HCT116 (cell line): ENCODE results near the gene MCAM. TPM values are rescaled to one million over a fixed set of nuclear protein-coding genes. Genes with fewer than 3 reads are reported as not detected.

Experiments
- ATAC-seq: fragments of 200-7000 bp; cut with Tn5 transposase; 2 replicates; pipeline ENCODE4 v1.9.1; 2020; ENCODE audit warnings: mild to moderate bottlenecking, moderate library complexity
- BruUV-seq: library from RNA; stranded (reverse); fragments of 400-500 nt; replicated peaks from 2 replicates; lab custom pipeline; 2021; lab: Mats Ljungman, UMichigan
- CTCF ChIA-PET: fragments of 300-600 bp; sonication (Branson Sonifier 250); formaldehyde crosslinking; loops from one replicate; lab custom pipeline; 2021; ENCODE audit warnings: antibody characterized with exemption; lab: Charles Lee
- POLR2A ChIA-PET: fragments of 300-600, 350-600 bp; sonication (Branson Sonifier 250); formaldehyde crosslinking; loops from one replicate; lab custom pipeline; 2021; ENCODE audit warnings: antibody characterized with exemption; lab: Charles Lee
- RAD21 ChIA-PET, 2 experiments: fragments of 300-600 bp; sonication (Branson Sonifier 250); formaldehyde crosslinking; loops; one replicate each; lab custom pipeline; 2023; ENCODE audit warnings: low total read pairs in 2 of 2; ENCODE audit not compliant: uncharacterized antibody in 2 of 2, unreplicated experiment in 2 of 2, low non-redundant PET in 1 of 2; lab: Charles Lee
- DNase-seq: peaks from one replicate; pipeline ENCODE4 v3.0.0-alpha.2; 2010; ENCODE audit warnings: low read depth, low spot score
- H2AFZ ChIP-seq: fragments of 200-600 bp; shearing (Covaris generic), sonication (generic); 2 replicates; pipeline ENCODE4 v1.6.1; 2017; ENCODE audit warnings: low read depth, mixed run types, mixed read lengths, antibody characterized with exemption, low read length; ENCODE audit not compliant: poor library complexity, severe bottlenecking
- H3K27ac ChIP-seq: 2 replicates; pipeline ENCODE4 v1.5.1; 2012; ENCODE audit warnings: low read depth, low read length
- H3K27me3 ChIP-seq: fragments of 200-600 bp; sonication (generic); 2 replicates; pipeline ENCODE4 v1.6.1; 2016; ENCODE audit warnings: mixed run types, low read length, mixed read lengths; ENCODE audit not compliant: insufficient read depth
- H3K36me3 ChIP-seq, 2 experiments: fragments of 200-500 bp in 1 of 2; fragments of 200-600 bp in 1 of 2; sonication (Bioruptor generic) in 1 of 2; sonication (generic) in 1 of 2; 2 replicates each; pipeline versions ENCODE4 v1.5.1 to v1.6.1; 2014 to 2016; ENCODE audit warnings: low read length in 2 of 2, inconsistent platforms in 1 of 2, mixed read lengths in 1 of 2, mixed run types in 1 of 2; ENCODE audit not compliant: insufficient read depth in 2 of 2, control insufficient read depth in 1 of 2
- H3K4me1 ChIP-seq, 2 experiments: fragments of 200-600 bp in 1 of 2; sonication (generic) in 1 of 2; 2 replicates each; pipeline versions ENCODE4 v1.5.1 to v1.6.1; 2012 to 2017; ENCODE audit warnings: low read length in 2 of 2, inconsistent platforms in 1 of 2, mild to moderate bottlenecking in 1 of 2, mixed read lengths in 1 of 2, mixed run types in 1 of 2, moderate library complexity in 1 of 2; ENCODE audit not compliant: insufficient read depth in 2 of 2, control insufficient read depth in 1 of 2
- H3K4me2 ChIP-seq: fragments of 200-600 bp; sonication (generic); 2 replicates; pipeline ENCODE4 v1.6.1; 2017; ENCODE audit warnings: mixed run types, low read length, mixed read lengths
- H3K4me3 ChIP-seq, 2 experiments: fragments of 200-600 bp in 1 of 2; sonication (generic) in 1 of 2; replicated peaks in 1 of 2; 2 replicates each; pipeline ENCODE4 v1.5.1; 2011 to 2016; ENCODE audit warnings: low read length in 2 of 2, control low read depth in 1 of 2, low read depth in 1 of 2, mild to moderate bottlenecking in 1 of 2, mixed read lengths in 1 of 2, mixed run types in 1 of 2
- H3K79me2 ChIP-seq: fragments of 200-600 bp; sonication (generic); 2 replicates; pipeline ENCODE4 v1.6.1; 2017; ENCODE audit warnings: mild to moderate bottlenecking, mixed run types, low read length, moderate library complexity, mixed read lengths; ENCODE audit not compliant: insufficient read depth
- H3K9ac ChIP-seq: fragments of 200-600 bp; sonication (generic); 2 replicates; pipeline ENCODE4 v1.6.1; 2016; ENCODE audit warnings: low read length, mixed read lengths
- H3K9me2 ChIP-seq: fragments of 200-600 bp; sonication (generic), shearing (Covaris generic); 2 replicates; pipeline ENCODE4 v1.6.1; 2017; ENCODE audit warnings: mixed run types, mild to moderate bottlenecking, moderate library complexity; ENCODE audit not compliant: insufficient read depth
- H3K9me3 ChIP-seq, 2 experiments: fragments of 200-500 bp in 1 of 2; fragments of 200-600 bp in 1 of 2; sonication (Bioruptor generic) in 1 of 2; sonication (generic) in 1 of 2; 2 replicates each; pipeline ENCODE4 v1.6.1; 2014 to 2017; ENCODE audit warnings: low read length in 2 of 2, mixed read lengths in 2 of 2, inconsistent platforms in 1 of 2, low read depth in 1 of 2, mild to moderate bottlenecking in 1 of 2, mixed run types in 1 of 2, moderate library complexity in 1 of 2; ENCODE audit not compliant: control insufficient read depth in 1 of 2, insufficient read depth in 1 of 2
- H4K20me1 ChIP-seq: fragments of 200-600 bp; sonication (generic), shearing (Covaris generic); 2 replicates; pipeline ENCODE4 v1.6.1; 2017; ENCODE audit warnings: mixed run types, mild to moderate bottlenecking, moderate library complexity; ENCODE audit not compliant: insufficient read depth
- CTCF ChIP-seq, 3 experiments: fragments of 200-600 bp in 1 of 3; sonication (generic) in 1 of 3; IDR thresholded peaks in 2 of 3; conservative IDR thresholded peaks in 1 of 3; 2 replicates each; pipeline ENCODE4 v1.5.1; 2012 to 2017; ENCODE audit warnings: low read depth in 2 of 3, low read length in 2 of 3, antibody characterized with exemption in 1 of 3, borderline replicate concordance in 1 of 3, control low read depth in 1 of 3, mild to moderate bottlenecking in 1 of 3, mixed read lengths in 1 of 3, mixed run types in 1 of 3, moderate library complexity in 1 of 3; ENCODE audit not compliant: insufficient read depth in 1 of 3
- EZH2phosphoT487 ChIP-seq: fragments of 200-600 bp; IDR thresholded peaks from 2 replicates; pipeline ENCODE4 v1.6.1; 2018; ENCODE audit warnings: antibody characterized with exemption, borderline replicate concordance
- FOSL1 ChIP-seq: IDR thresholded peaks from 2 replicates; pipeline ENCODE4 v1.6.1; 2012; ENCODE audit warnings: low read depth
- RAD21 ChIP-seq: IDR thresholded peaks from 2 replicates; pipeline ENCODE4 v1.6.1; 2012; ENCODE audit warnings: low read depth, mild to moderate bottlenecking
- SRF ChIP-seq: IDR thresholded peaks from 2 replicates; pipeline ENCODE4 v1.6.1; 2012; ENCODE audit warnings: low read depth
- ZFX ChIP-seq: fragments of 450-650 bp; IDR thresholded peaks from 2 replicates; pipeline ENCODE4 v1.6.1; 2017
- intact Hi-C: fragments of 100-400 bp; cut with micrococcal nuclease; formaldehyde crosslinking; loops from 2 replicates; pipeline ENCODE4 v1.10.0; 2022
- total RNA-seq: library from RNA; stranded (reverse); gene quantifications from one replicate; pipeline ENCODE4 v1.2.1, GENCODE V29; 2021; ENCODE audit not compliant: unreplicated experiment

Gene MCAM
- total RNA-seq, 1 experiment from 2014 or later, result 17.4 TPM

GRCh38 chr11:119335091-119335654 lies 18.2 kb upstream of the MCAM start:
- no peak for ATAC-seq
- CTCF ChIA-PET, result interaction anchor here (0.7 to 1.6 kb wide), 2 partner anchors 13 to 41 kb away, joined by 3 to 4 read pairs; no protein-coding TSS in a partner anchor
- peak overlapping the region; percentile 84 to 95 for H3K4me3 ChIP-seq
- no peak overlapping the region for H2AFZ ChIP-seq
- H3K27ac ChIP-seq, result peak overlapping the region; percentile 73
- no peak for DNase-seq
- RAD21 ChIA-PET, result no interaction called here
- H3K9me2 ChIP-seq, result no peaks in the 10 kb centered on the region
- no peak for TF ChIP-seq EZH2phosphoT487
- TF ChIP-seq RAD21, result no peak
- TF ChIP-seq FOSL1, result no peak
- TF ChIP-seq ZFX, result 0 out of 2 replicates have a peak, but pooled peaks have one; percentile 18
- TF ChIP-seq SRF, result no peak
- no peak for TF ChIP-seq CTCF (IDR thresholded peaks at IDR 0.05 in 2 of 3, conservative IDR thresholded peaks at IDR 0.05 in 1 of 3; ENCODE audit: borderline replicate concordance in 1 of 3, insufficient read depth in 1 of 3, low read depth in 2 of 3, low read length in 2 of 3)
- no peaks in the 10 kb centered on the region for H3K9me3 ChIP-seq
- H3K4me2 ChIP-seq, result peak overlapping the region; percentile 89
- intact Hi-C loops, result no loop called here
- peaks cover 0 to 12% of the 10 kb centered on the region in 2 experiments; a peak in 2 of 4 replicates for H3K36me3 ChIP-seq
- H4K20me1 ChIP-seq, result no peaks in the 10 kb centered on the region
- peaks cover 9 to 48% of the 10 kb centered on the region in 2 experiments for H3K4me1 ChIP-seq
- H3K9ac ChIP-seq, result peak overlapping the region; percentile 95
- no peaks in the 10 kb centered on the region for H3K27me3 ChIP-seq
- H3K79me2 ChIP-seq, result peaks cover 30% of the 10 kb centered on the region
- BruUV-seq, result no TSS peak
- POLR2A ChIA-PET, result interaction anchor here (0.6 kb wide), 1 partner anchor 232 kb away, joined by 3 read pairs; no protein-coding TSS in a partner anchor
